Neutrophil (primary cell): ENCODE measurements around the gene RHBDL2.
"Not testable (repeated sequence)": the region's sequence is repeated elsewhere in the genome, so short reads cannot be mapped to it uniquely, and the experiment has no call there.

ENCODE experiments used
- H3K27ac ChIP-seq: fragments of 200-600 bp; sonication (generic); 2 replicates; pipeline ENCODE4 v1.5.1; 2016; ENCODE audit warnings: mild to moderate bottlenecking, moderate library complexity
- H3K27me3 ChIP-seq: fragments of 200-600 bp; sonication (generic); 2 replicates; pipeline ENCODE4 v1.6.0; 2016; ENCODE audit warnings: mild to moderate bottlenecking
- H3K36me3 ChIP-seq: fragments of 200-600 bp; sonication (generic); 2 replicates; pipeline ENCODE4 v1.5.1; 2017
- H3K4me1 ChIP-seq, 2 experiments: fragments of 200-600 bp in 1 of 2; sonication (generic) in 1 of 2; 1 replicate in 1 of 2; 2 replicates in 1 of 2; pipeline versions ENCODE4 v1.5.1 to v1.6.1; 2013 to 2016; ENCODE audit warnings: low read depth in 1 of 2, low read length in 1 of 2, mild to moderate bottlenecking in 1 of 2, moderate library complexity in 1 of 2; ENCODE audit not compliant: control insufficient read depth in 1 of 2, insufficient read depth in 1 of 2
- H3K4me3 ChIP-seq, 2 experiments: fragments of 200-600 bp in 1 of 2; sonication (generic) in 1 of 2; 1 replicate in 1 of 2; 2 replicates in 1 of 2; pipeline ENCODE4 v1.5.1; 2013 to 2016; ENCODE audit warnings: low read depth in 1 of 2, low read length in 1 of 2, mild to moderate bottlenecking in 1 of 2, moderate library complexity in 1 of 2
- H3K9me3 ChIP-seq: fragments of 200-600 bp; sonication (generic); 2 replicates; pipeline ENCODE4 v1.5.1; 2016
- TF ChIP-seq, protein P1 (sequence below): fragments of 200-600 bp; sonication (generic); IDR thresholded peaks from 2 replicates; pipeline ENCODE4 v1.5.1; 2016; ENCODE audit warnings: antibody characterized with exemption

RHBDL2 gene

DNA sequence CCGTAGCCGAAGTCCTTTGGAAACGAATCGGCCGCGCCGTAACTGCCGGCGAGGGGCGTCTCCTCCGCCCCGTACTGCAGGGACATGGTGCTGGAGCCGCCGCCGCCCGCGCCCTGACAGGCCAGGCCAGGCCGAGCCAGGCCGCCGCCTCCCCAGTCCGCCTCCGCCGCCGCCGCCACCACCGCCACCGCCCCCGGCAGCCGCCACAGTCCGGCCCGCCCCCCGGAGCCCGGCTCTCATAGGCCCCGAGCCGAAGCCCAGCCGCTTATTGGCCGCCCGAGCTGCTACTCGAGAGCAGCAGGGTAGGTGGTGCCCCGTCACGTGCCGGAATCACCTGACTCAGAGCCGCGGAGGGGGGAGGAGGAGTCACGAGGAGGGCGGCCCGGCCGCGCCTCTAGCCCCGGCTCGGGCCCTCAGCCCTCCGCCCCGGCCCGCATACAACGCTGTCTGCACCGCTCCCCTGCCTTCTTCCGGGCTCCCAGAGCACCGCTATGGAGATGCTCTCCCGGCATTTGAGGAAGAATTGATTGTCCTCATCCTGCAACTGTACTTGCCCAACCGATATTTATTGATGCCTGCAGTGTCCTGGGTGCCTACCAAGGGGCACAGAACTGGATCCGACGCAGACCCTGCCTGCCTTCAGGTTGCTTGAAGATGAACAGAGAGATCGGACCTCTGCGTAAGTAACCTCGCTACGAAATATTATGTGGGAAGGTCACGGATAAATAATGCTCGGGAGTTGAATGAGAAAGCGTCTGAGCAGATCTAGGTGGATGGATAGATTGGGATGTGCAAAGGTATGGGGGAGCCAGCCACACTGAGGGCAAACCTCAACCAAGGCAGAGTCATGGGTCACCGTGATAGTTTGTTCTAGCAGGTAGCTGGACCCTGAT lies 81.8 kb downstream of the RHBDL2 start, which contains the start of gene RRAGC:
TSS of gene RRAGC (minus strand) at position 212 of the 893 bp plus-strand sequence. CDS start at position 86, 126 bp downstream.
- Histone ChIP-seq H3K27ac (peak within 1 kb of the TSS; percentile 93), H3K36me3 (peaks cover 45% of the 10 kb centered on the region), H3K27me3 (no peaks in the 10 kb centered on the region), H3K9me3 (no peaks in the 10 kb centered on the region), H3K4me1 (peaks cover 34 to 37% of the 10 kb centered on the region in 2 experiments), H3K4me3 (peak within 1 kb of the TSS; percentile 68 to 95)
- TF ChIP-seq, protein P1, sequence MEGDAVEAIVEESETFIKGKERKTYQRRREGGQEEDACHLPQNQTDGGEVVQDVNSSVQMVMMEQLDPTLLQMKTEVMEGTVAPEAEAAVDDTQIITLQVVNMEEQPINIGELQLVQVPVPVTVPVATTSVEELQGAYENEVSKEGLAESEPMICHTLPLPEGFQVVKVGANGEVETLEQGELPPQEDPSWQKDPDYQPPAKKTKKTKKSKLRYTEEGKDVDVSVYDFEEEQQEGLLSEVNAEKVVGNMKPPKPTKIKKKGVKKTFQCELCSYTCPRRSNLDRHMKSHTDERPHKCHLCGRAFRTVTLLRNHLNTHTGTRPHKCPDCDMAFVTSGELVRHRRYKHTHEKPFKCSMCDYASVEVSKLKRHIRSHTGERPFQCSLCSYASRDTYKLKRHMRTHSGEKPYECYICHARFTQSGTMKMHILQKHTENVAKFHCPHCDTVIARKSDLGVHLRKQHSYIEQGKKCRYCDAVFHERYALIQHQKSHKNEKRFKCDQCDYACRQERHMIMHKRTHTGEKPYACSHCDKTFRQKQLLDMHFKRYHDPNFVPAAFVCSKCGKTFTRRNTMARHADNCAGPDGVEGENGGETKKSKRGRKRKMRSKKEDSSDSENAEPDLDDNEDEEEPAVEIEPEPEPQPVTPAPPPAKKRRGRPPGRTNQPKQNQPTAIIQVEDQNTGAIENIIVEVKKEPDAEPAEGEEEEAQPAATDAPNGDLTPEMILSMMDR, result no peak

DNA sequence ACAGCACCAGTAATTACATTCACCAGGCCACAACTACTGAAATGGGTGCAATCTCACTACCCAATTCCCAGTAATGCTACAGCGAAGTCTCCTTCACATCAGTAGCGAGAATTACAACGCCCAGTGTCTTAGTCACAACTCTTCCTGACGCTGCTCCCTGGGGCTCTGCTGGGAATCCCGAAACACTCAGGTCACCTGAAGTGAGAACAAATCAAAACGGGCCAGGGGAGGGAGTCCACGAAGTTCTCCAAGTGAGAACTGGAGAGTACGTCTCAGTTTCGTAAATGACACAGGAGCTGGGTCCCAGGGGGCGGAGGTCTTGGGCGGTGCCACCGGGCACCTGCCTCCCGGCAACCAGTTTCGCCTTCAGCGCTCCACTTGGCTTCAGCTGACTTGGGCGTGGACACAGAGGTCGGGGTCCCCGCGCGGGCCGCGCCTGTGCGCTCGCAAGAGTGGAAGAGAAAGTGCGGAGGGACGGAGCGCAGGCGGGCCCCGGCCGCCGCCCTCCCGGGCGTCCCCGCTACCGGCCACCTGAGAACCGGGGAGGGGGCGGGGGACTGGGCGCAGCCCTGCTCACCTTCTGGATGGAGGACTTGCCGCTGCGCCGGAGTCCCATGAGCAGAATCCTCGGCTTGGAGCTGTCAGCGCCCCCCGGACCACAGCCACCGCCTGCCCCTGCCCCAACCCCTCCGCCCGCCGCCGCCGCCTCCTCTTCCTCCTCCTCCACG lies 82.6 kb downstream of the RHBDL2 start:
- peaks cover 34 to 37% of the 10 kb centered on the region in 2 experiments for H3K4me1 ChIP-seq
- H3K36me3 ChIP-seq, result peaks cover 45% of the 10 kb centered on the region
- no peaks in the 10 kb centered on the region for H3K9me3 ChIP-seq
- peak overlapping the region; percentile 68 to 95 for H3K4me3 ChIP-seq
- H3K27me3 ChIP-seq, result no peaks in the 10 kb centered on the region
- peak overlapping the region; percentile 93 for H3K27ac ChIP-seq
- TF ChIP-seq, protein P1, result no peak

DNA sequence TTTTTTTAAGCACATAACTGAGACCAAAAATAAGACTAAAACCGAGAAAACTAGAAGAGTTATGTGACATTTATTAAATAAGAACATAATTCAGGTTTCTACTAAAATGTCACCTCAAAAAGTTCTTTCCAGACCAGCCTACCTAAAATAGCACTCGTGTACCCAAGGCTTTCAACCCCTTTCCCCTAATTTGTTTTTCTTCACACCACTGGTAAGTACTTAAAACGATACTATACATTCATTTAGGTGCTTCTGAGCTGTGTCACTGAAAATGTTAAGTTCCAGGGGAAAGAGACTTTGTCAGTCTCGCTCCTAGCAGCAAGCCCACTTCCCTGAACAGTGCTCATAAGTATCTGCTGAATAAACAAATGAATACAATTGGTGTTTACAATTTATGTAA lies 88.8 kb downstream of the RHBDL2 start:
- Histone ChIP-seq H3K36me3 (peaks cover 60% of the 10 kb centered on the region), H3K27me3 (no peaks in the 10 kb centered on the region), H3K4me3 (no peak overlapping the region), H3K4me1 (peaks cover 39 to 44% of the 10 kb centered on the region in 2 experiments), H3K9me3 (no peaks in the 10 kb centered on the region), H3K27ac (peak overlapping the region; percentile 21)
- TF ChIP-seq, protein P1, result no peak

DNA sequence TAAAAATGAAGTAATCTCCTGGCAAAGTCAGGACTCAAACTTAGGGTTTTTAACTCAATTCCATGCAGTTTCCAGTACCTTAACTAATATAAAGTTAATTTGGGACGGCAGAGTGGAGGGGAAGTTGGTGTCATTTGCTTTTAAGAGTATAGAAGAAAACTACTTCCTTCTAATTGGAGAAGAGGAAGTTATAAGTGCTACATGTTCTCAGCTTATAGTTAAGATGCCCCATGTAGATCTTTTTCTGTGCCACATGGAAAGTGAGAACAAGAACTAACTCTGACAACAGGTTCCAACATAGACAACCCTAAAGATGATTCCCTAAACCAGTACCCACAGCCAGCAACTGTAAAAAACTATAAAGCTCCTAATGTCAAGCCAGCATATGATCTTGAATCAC lies 93.6 kb downstream of the RHBDL2 start:
- peaks cover 57 to 61% of the 10 kb centered on the region in 2 experiments for H3K4me1 ChIP-seq
- H3K27ac ChIP-seq, result peak overlapping the region; percentile 84
- H3K27me3 ChIP-seq, result no peaks in the 10 kb centered on the region
- no peaks in the 10 kb centered on the region for H3K9me3 ChIP-seq
- H3K4me3 ChIP-seq, result peak overlapping the region; percentile 30 to 41
- TF ChIP-seq, protein P1, result no peak
- H3K36me3 ChIP-seq, result peaks cover 44% of the 10 kb centered on the region

DNA sequence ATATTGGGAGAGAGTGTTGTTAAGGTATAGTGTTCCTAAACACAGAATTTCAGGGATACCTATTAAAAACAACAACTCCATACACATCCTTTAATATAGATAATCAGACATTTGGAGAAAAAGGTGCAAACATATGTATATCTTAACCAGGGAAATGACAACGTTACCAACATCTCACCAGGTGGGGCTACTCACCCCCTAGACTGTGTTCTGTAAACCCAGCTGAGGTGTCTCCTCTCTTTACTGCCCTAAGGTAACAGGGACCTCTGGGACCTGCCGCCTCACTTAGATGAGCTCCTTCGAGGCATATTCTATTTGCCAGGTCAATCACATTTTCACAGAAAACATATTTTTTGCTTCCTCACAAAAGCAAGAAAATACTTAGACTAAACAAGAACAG lies 95.4 kb downstream of the RHBDL2 start:
- peak overlapping the region; percentile 5 for H3K27ac ChIP-seq
- peaks cover 31% of the 10 kb centered on the region for H3K36me3 ChIP-seq
- peaks cover 54 to 61% of the 10 kb centered on the region in 2 experiments for H3K4me1 ChIP-seq
- no peaks in the 10 kb centered on the region for H3K27me3 ChIP-seq
- H3K4me3 ChIP-seq, result no peak overlapping the region
- TF ChIP-seq, protein P1, result no peak
- H3K9me3 ChIP-seq, result no peaks in the 10 kb centered on the region

DNA sequence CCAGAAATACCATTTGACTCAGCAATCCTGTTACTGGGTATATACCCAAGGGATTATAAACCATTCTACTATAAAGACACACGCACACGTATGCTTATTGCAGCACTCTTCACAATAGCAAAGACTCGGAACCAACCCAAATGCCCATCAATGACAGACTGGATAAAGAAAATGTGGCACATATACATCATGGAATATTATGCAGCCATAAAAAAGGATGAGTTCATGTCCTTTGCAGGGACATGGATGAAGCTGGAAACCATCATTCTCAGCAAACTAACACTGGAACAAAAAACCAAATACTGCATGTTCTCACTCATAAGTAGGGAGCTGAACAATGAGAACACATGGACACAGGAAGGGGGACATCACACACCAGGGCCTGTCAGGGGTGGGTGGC lies 96.5 kb downstream of the RHBDL2 start:
- H3K36me3 ChIP-seq, result peaks cover 28% of the 10 kb centered on the region
- not testable (repeated sequence) for H3K27me3 ChIP-seq, H3K9me3 ChIP-seq, H3K4me3 ChIP-seq
- H3K4me1 ChIP-seq, result peaks cover 46 to 54% of the 10 kb centered on the region in 2 experiments
- peak overlapping the region; percentile 81 for H3K27ac ChIP-seq
